Measurements from ENCODE around the gene WNT6.

GRCh38 chr2:218887079-218887478 is 27.5 kb downstream of the WNT6 start:
- TF ChIP-seq CTCF (IDR thresholded peaks at IDR 0.05) (no peak), POLR2AphosphoS5 (IDR thresholded peaks at IDR 0.05) (no peak), POLR2A (IDR thresholded peaks at IDR 0.05) (no peak)

All from prostate gland (tissue), 2 donors.